ENCODE measurements around the gene SNCAIP. TPM values are rescaled to one million over a fixed set of nuclear protein-coding genes. Genes with fewer than 3 reads are reported as not detected.
"Not testable (repeated sequence)": the region's sequence is repeated elsewhere in the genome, so short reads cannot be mapped to it uniquely, and the experiment has no call there.

Gene SNCAIP
- total RNA-seq, 4 donors from 2014 or later = 2.4 to 6.5 (median 4.0) TPM

GRCh38 chr5:122375801-122376200 is 63.8 kb downstream of the SNCAIP start:
- 70% methylated on average over 2 of the region's 2 CpGs for WGBS

GRCh38 chr5:122376250-122376649 is 64.2 kb downstream of the SNCAIP start:
- DNase-seq (ENCODE audit: low spot score in 2 of 2) = no peak
- H3K4me1 ChIP-seq = no peaks in the 10 kb centered on the region
- TF ChIP-seq EP300 (IDR thresholded peaks at IDR 0.05) = no peak
- TF ChIP-seq POLR2AphosphoS5 (IDR thresholded peaks at IDR 0.05) = no peak
- TF ChIP-seq POLR2A (IDR thresholded peaks at IDR 0.05) = no peak
- no peak for TF ChIP-seq CTCF (IDR thresholded peaks at IDR 0.05)
- no peaks in the 10 kb centered on the region for H3K9me3 ChIP-seq
- no peaks in the 10 kb centered on the region for H3K27me3 ChIP-seq
- no peak overlapping the region for H3K27ac ChIP-seq
- H3K4me3 ChIP-seq = no peak overlapping the region
- no peaks in the 10 kb centered on the region for H3K36me3 ChIP-seq

More at GRCh38 chr5:122375801-122376200, 63.8 kb downstream of the SNCAIP start:
- TF ChIP-seq POLR2A (IDR thresholded peaks at IDR 0.05) (no peak), EP300 (IDR thresholded peaks at IDR 0.05) (no peak), POLR2AphosphoS5 (IDR thresholded peaks at IDR 0.05) (no peak), CTCF (IDR thresholded peaks at IDR 0.05) (no peak)
- H3K36me3 ChIP-seq = no peaks in the 10 kb centered on the region
- DNase-seq (ENCODE audit: low spot score in 2 of 2) = no peak
- H3K9me3 ChIP-seq = no peaks in the 10 kb centered on the region
- H3K4me3 ChIP-seq = no peak overlapping the region
- H3K27ac ChIP-seq = no peak overlapping the region
- no peaks in the 10 kb centered on the region for H3K4me1 ChIP-seq
- no peaks in the 10 kb centered on the region for H3K27me3 ChIP-seq

GRCh38 chr5:122377026-122377425 is 65.0 kb downstream of the SNCAIP start:
- WGBS = 79% methylated on average over 1 of the region's 1 CpG
- no peak for TF ChIP-seq EP300 (IDR thresholded peaks at IDR 0.05)
- no peak for TF ChIP-seq POLR2A (IDR thresholded peaks at IDR 0.05)
- no peak for TF ChIP-seq POLR2AphosphoS5 (IDR thresholded peaks at IDR 0.05)
- no peak for TF ChIP-seq CTCF (IDR thresholded peaks at IDR 0.05)
- no peaks in the 10 kb centered on the region for H3K9me3 ChIP-seq
- H3K4me3 ChIP-seq = no peak overlapping the region
- DNase-seq (ENCODE audit: low spot score in 2 of 2) = no peak
- no peak overlapping the region for H3K27ac ChIP-seq
- H3K27me3 ChIP-seq = no peaks in the 10 kb centered on the region
- no peaks in the 10 kb centered on the region for H3K4me1 ChIP-seq
- no peaks in the 10 kb centered on the region for H3K36me3 ChIP-seq

GRCh38 chr5:122382938-122383337 is 70.9 kb downstream of the SNCAIP start:
- not testable (repeated sequence) for H3K27ac ChIP-seq; H3K4me3 ChIP-seq; H3K9me3 ChIP-seq; H3K36me3 ChIP-seq; H3K4me1 ChIP-seq; H3K27me3 ChIP-seq; DNase-seq (ENCODE audit: low spot score in 2 of 2)
- WGBS = 88% methylated on average over 7 of the region's 16 CpGs

GRCh38 chr5:122384739-122385235 is 72.8 kb downstream of the SNCAIP start:
- TF ChIP-seq POLR2A (IDR thresholded peaks at IDR 0.05) (no peak), EP300 (IDR thresholded peaks at IDR 0.05) (no peak), POLR2AphosphoS5 (IDR thresholded peaks at IDR 0.05) (no peak), CTCF (IDR thresholded peaks at IDR 0.05) (no peak)
- WGBS = 86% methylated on average over 5 of the region's 5 CpGs
- no peak overlapping the region for H3K4me3 ChIP-seq
- no peaks in the 10 kb centered on the region for H3K9me3 ChIP-seq
- H3K4me1 ChIP-seq = peaks cover 3% of the 10 kb centered on the region
- DNase-seq (ENCODE audit: low spot score in 2 of 2) = no peak
- no peaks in the 10 kb centered on the region for H3K27me3 ChIP-seq
- H3K27ac ChIP-seq = peak overlapping the region; percentile 56
- no peaks in the 10 kb centered on the region for H3K36me3 ChIP-seq

GRCh38 chr5:122385286-122385685 is 73.2 kb downstream of the SNCAIP start:
- TF ChIP-seq POLR2A (IDR thresholded peaks at IDR 0.05) (no peak), EP300 (IDR thresholded peaks at IDR 0.05) (no peak), POLR2AphosphoS5 (IDR thresholded peaks at IDR 0.05) (no peak), CTCF (IDR thresholded peaks at IDR 0.05) (no peak)
- DNase-seq (ENCODE audit: low spot score in 2 of 2) = no peak
- Histone ChIP-seq H3K36me3 (no peaks in the 10 kb centered on the region), H3K9me3 (no peaks in the 10 kb centered on the region), H3K4me1 (peaks cover 3% of the 10 kb centered on the region), H3K4me3 (no peak overlapping the region), H3K27ac (peak overlapping the region; percentile 56), H3K27me3 (no peaks in the 10 kb centered on the region)
- 75% methylated on average over 4 of the region's 4 CpGs for whole genome bisulfite sequencing

Measured in suprapubic skin (tissue), 4 donors.